Astrocyte of the spinal cord (primary cell): Measurements from ENCODE around the gene AKT3.

Source experiments
- DNase-seq: peaks from one replicate; pipeline ENCODE4 v3.0.0; 2011; ENCODE audit warnings: low read depth, low spot score
- H3K4me3 ChIP-seq: 2 replicates; pipeline ENCODE4 v1.5.1; 2011; ENCODE audit warnings: low read depth, mild to moderate bottlenecking, low read length, moderate library complexity
- CTCF ChIP-seq: IDR thresholded peaks from 2 replicates; pipeline ENCODE4 v1.5.1; 2012; ENCODE audit warnings: low read depth, mild to moderate bottlenecking, low read length, inconsistent platforms
- in situ Hi-C: cut with HindIII; loops from 2 replicates; pipeline ENCODE4 v1.10.0; 2017; ENCODE audit warnings: low sequenced_read_pairs

The AKT3 gene

GRCh38 chr1:243487649-243488227 lies 362.3 kb downstream of the AKT3 start:
- in situ Hi-C loops: no loop called here
- no peak for TF ChIP-seq CTCF
- peak overlapping the region; percentile 22 for H3K4me3 ChIP-seq
- no peak for DNase-seq

DNA sequence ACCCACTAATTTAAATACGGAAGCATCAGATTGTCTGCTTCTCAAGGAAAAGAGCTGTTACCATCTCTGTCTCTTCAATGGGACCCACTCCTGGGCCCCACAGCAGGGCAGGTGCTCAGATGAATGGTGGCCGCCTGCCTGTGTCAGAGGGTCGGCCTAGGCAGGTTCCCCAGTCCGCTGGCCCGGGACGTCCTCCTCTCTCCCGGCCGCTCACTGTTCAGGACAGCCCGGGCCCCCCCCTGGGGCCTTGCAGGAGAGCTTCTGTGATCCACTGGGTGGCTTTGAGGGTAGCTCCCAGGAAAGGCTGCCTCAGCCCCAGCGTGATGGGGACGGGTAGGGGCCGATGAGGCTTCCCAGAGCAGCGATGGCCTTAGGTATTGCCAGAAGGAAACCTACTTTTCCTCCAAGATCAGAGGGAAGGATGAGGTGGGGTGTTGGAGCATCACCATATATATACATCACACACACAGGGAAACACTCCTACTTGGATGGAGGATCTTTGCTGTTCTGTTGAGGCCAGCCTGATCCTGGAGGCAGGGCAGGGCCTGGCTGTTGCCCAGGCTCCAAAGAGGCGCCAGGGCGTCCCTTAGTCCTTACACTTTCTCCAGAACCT lies 362.9 kb downstream of the AKT3 start:
- no peak overlapping the region for H3K4me3 ChIP-seq
- DNase-seq: no peak
- in situ Hi-C loops: no loop called here
- no peak for TF ChIP-seq CTCF

GRCh38 chr1:243483952-243484351 lies 366.1 kb downstream of the AKT3 start:
- no peak for TF ChIP-seq CTCF
- H3K4me3 ChIP-seq: no peak overlapping the region
- in situ Hi-C loops: no loop called here
- DNase-seq: no peak

GRCh38 chr1:243483071-243483771 lies 366.8 kb downstream of the AKT3 start:
- no peak for DNase-seq
- in situ Hi-C loops: no loop called here
- H3K4me3 ChIP-seq: peak overlapping the region; percentile 30
- TF ChIP-seq CTCF: peak; percentile 47

GRCh38 chr1:243482141-243483022 lies 367.7 kb downstream of the AKT3 start:
- peak; percentile 62 for DNase-seq
- H3K4me3 ChIP-seq: peak overlapping the region; percentile 21
- in situ Hi-C loops: no loop called here
- no peak for TF ChIP-seq CTCF

DNA sequence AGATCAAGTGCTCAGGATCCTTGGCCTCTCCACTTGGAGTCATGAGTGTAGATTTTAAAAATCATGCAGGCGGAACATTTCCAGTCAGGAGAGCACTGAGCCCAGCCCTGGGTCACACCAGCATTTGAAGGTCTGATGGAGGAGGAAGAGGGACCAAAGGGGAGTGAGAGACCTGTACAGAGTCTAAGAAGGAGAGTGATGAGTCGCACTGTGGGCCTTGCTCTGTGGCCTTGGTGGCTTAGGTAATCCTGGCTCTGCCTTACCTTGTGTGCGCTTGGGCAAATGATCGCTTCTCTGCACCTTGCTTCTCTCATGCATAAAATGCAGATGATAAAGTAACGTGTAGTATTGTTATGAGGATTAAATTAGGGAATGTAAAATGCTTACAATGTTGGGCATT lies 368.9 kb downstream of the AKT3 start:
- in situ Hi-C loops: no loop called here
- TF ChIP-seq CTCF: no peak
- no peak overlapping the region for H3K4me3 ChIP-seq
- no peak for DNase-seq
